NCI-H748 treated with DMSO at 0.1 percent for 48 hours (cell line): ENCODE measurements around the gene KIAA0408.
"Not testable (repeated sequence)": the region's sequence is repeated elsewhere in the genome, so short reads cannot be mapped to it uniquely, and the experiment has no call there.

Source experiments
- DNase-seq: peaks from one replicate; lab custom pipeline; 2025; lab: John Stamatoyannopoulos, UW

KIAA0408 gene

DNA sequence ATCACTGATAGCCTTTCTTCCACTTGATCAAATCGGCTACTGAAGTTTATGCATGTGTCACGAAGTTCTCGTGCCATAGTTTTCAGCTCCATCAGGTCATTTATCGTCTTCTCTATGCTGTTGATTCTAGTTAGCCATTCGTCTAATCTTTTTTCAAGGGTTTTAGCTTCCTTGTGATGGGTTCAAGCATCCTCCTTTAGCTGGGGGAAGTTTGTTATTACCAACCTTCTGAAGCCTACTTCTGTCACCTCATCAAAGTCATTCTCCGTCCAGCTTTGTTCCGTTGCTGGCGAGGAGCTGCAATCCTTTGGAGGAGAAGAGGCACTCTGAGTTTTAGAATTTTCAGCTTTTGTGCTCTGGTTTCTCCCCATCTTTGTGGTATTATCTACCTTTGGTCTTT, 47.2 kb downstream of the KIAA0408 start:
- DNase-seq = not testable (repeated sequence)
